HepG2 (cell line): ENCODE data around the gene RPTOR. TPM values are rescaled to one million over a fixed set of nuclear protein-coding genes. Genes with fewer than 3 reads are reported as not detected.

ENCODE experiments used
- ATAC-seq: fragments of 200-7000 bp; cut with Tn5 transposase; 3 replicates; pipeline ENCODE4 v1.9.1; 2020; ENCODE audit warnings: mild to moderate bottlenecking, moderate library complexity
- BruUV-seq: library from RNA; stranded (reverse); fragments of 400-500 nt; replicated peaks from 2 replicates; lab custom pipeline; 2021; lab: Mats Ljungman, UMichigan
- CTCF ChIA-PET: fragments of 300-600 bp; formaldehyde crosslinking; extraction: SDS; loops from one replicate; lab custom pipeline; 2021; ENCODE audit warnings: low total read pairs, inconsistent platforms, low intra/inter-chr PET ratio; lab: Yijun Ruan, JAX
- POLR2A ChIA-PET: fragments of 350-600 bp; sonication (Branson Sonifier 250); formaldehyde crosslinking; loops from one replicate; lab custom pipeline; 2020; ENCODE audit warnings: antibody characterized with exemption, inconsistent platforms; lab: Yijun Ruan, JAX
- DNase-seq: peaks from one replicate; pipeline ENCODE4 v3.0.0-alpha.2; 2015; ENCODE audit warnings: low spot score
- FAIRE-seq: peaks from 3 replicates; lab custom pipeline; 2011; peaks lifted over from hg19 to GRCh38; lab: Jason Lieb, UNC
- H2AFZ ChIP-seq: one replicate; pipeline ENCODE4 v1.6.1; 2011; ENCODE audit warnings: low read length, inconsistent platforms
- H3K27ac ChIP-seq: fragments of 300-600 bp; 3 replicates; pipeline ENCODE4 v1.8.0; 2011; ENCODE audit warnings: mixed run types, mild to moderate bottlenecking, mixed read lengths, low read length, inconsistent platforms; ENCODE audit not compliant: insufficient read depth; ENCODE audit errors: extremely low read length
- H3K27me3 ChIP-seq, 2 experiments: fragments of 200-600 bp in 1 of 2; 2 replicates in 1 of 2; 3 replicates in 1 of 2; pipeline versions ENCODE4 v1.6.0 to v1.8.0; 2011; ENCODE audit warnings: low read length in 2 of 2, mild to moderate bottlenecking in 2 of 2, moderate library complexity in 2 of 2, inconsistent platforms in 1 of 2; ENCODE audit not compliant: insufficient read depth in 2 of 2, control insufficient read depth in 1 of 2
- H3K36me3 ChIP-seq, 2 experiments: fragments of 200-600 bp in 1 of 2; replicated peaks in 1 of 2; 2 replicates in 1 of 2; 3 replicates in 1 of 2; pipeline versions ENCODE4 v1.5.1 to v1.8.0; 2011; ENCODE audit warnings: low read length in 2 of 2, inconsistent platforms in 1 of 2; ENCODE audit not compliant: insufficient read depth in 2 of 2, control insufficient read depth in 1 of 2
- H3K4me1 ChIP-seq: 2 replicates; pipeline ENCODE4 v1.5.1; 2012; ENCODE audit warnings: low read length, inconsistent platforms; ENCODE audit not compliant: insufficient read depth
- H3K4me2 ChIP-seq: 2 replicates; pipeline ENCODE4 v1.6.0; 2011; ENCODE audit warnings: low read depth, low read length, inconsistent platforms
- H3K4me3 ChIP-seq, 3 experiments: fragments of 200-600 bp in 1 of 3; sonication (generic), shearing (Covaris generic) in 1 of 3; replicated peaks in 1 of 3; 2 replicates each; pipeline ENCODE4 v1.5.1; 2011 to 2016; ENCODE audit warnings: low read length in 3 of 3, inconsistent platforms in 2 of 3, low read depth in 2 of 3, mild to moderate bottlenecking in 2 of 3, control low read depth in 1 of 3, mixed read lengths in 1 of 3; ENCODE audit not compliant: insufficient read depth in 1 of 3
- H3K79me2 ChIP-seq: one replicate; pipeline ENCODE4 v1.6.1; 2011; ENCODE audit warnings: low read length, inconsistent platforms; ENCODE audit not compliant: insufficient read depth
- H3K9ac ChIP-seq: 2 replicates; pipeline ENCODE4 v1.6.0; 2011; ENCODE audit warnings: mild to moderate bottlenecking, low read depth, low read length, inconsistent platforms; ENCODE audit not compliant: insufficient read depth
- H3K9me3 ChIP-seq: 2 replicates; pipeline ENCODE4 v1.5.1; 2012; ENCODE audit warnings: mild to moderate bottlenecking, low read length
- H4K20me1 ChIP-seq: 2 replicates; pipeline ENCODE4 v1.6.0; 2011; ENCODE audit warnings: inconsistent platforms, mild to moderate bottlenecking, low read length, moderate library complexity; ENCODE audit not compliant: insufficient read depth
- ARNTL ChIP-seq: sonication (generic); formaldehyde crosslinking; IDR thresholded peaks from 2 replicates; pipeline ENCODE4 v1.4.0; 2020; ENCODE audit warnings: mild to moderate bottlenecking, missing genetic modification reagents
- FOXA1 ChIP-seq, 2 experiments: fragments of 450-650 bp in 1 of 2; sonication (generic) in 1 of 2; formaldehyde crosslinking in 1 of 2; IDR thresholded peaks; 2 replicates each; pipeline versions ENCODE4 v1.4.0 to v1.6.1; 2016 to 2020; ENCODE audit warnings: missing genetic modification reagents in 1 of 2
- HNRNPL ChIP-seq: fragments of 200-400 bp; formaldehyde crosslinking; IDR thresholded peaks from 2 replicates; pipeline ENCODE4 v1.6.1; 2017; ENCODE audit warnings: mild to moderate bottlenecking, low read depth, low read length
- IKZF1 ChIP-seq: fragments of 450-650 bp; IDR thresholded peaks from 2 replicates; pipeline ENCODE4 v1.7.1; 2016
- JUNB ChIP-seq: sonication (generic); formaldehyde crosslinking; IDR thresholded peaks from 2 replicates; pipeline ENCODE4 v1.8.0; 2022; ENCODE audit warnings: missing genetic modification reagents, mild to moderate bottlenecking, borderline replicate concordance
- ONECUT2 ChIP-seq: sonication (generic); formaldehyde crosslinking; IDR thresholded peaks from 2 replicates; pipeline ENCODE4 v1.4.0; 2020; ENCODE audit warnings: missing genetic modification reagents
- POLR2AphosphoS2 ChIP-seq: IDR thresholded peaks from 2 replicates; pipeline ENCODE4 v1.6.1; 2011; ENCODE audit warnings: low read depth, low read length, improper control_type of control experiment
- RAD51 ChIP-seq: fragments of 450-650 bp; IDR thresholded peaks from 2 replicates; pipeline ENCODE4 v1.6.1; 2016; ENCODE audit warnings: borderline replicate concordance
- SMAD1 ChIP-seq: sonication (generic); formaldehyde crosslinking; IDR thresholded peaks from 2 replicates; pipeline ENCODE4 v1.4.0; 2020; ENCODE audit warnings: missing genetic modification reagents, low read depth, mild to moderate bottlenecking, borderline replicate concordance
- THYN1 ChIP-seq: sonication (generic); formaldehyde crosslinking; IDR thresholded peaks from 2 replicates; pipeline ENCODE4 v1.8.1; 2023; ENCODE audit warnings: low read depth, mild to moderate bottlenecking, moderate library complexity, missing genetic modification reagents, borderline replicate concordance
- ZNF17 ChIP-seq: sonication (generic); formaldehyde crosslinking; IDR thresholded peaks from 2 replicates; pipeline ENCODE4 v1.5.0; 2020; ENCODE audit warnings: mild to moderate bottlenecking, missing genetic modification reagents
- ZNF264 ChIP-seq: sonication (generic); formaldehyde crosslinking; IDR thresholded peaks from 2 replicates; pipeline ENCODE4 v1.4.0; 2020; ENCODE audit warnings: missing genetic modification reagents
- ZNF34 ChIP-seq: sonication (generic); formaldehyde crosslinking; IDR thresholded peaks from 2 replicates; pipeline ENCODE4 v1.4.0; 2020; ENCODE audit warnings: mild to moderate bottlenecking, missing genetic modification reagents, borderline replicate concordance
- ZNF441 ChIP-seq: sonication (generic); formaldehyde crosslinking; IDR thresholded peaks from 2 replicates; pipeline ENCODE4 v1.7.0; 2021; ENCODE audit warnings: missing genetic modification reagents, borderline replicate concordance
- ZNF644 ChIP-seq: IDR thresholded peaks from 2 replicates; pipeline ENCODE4 v1.6.1; 2016; ENCODE audit warnings: low read depth
- ZNF724P ChIP-seq: sonication (generic); formaldehyde crosslinking; IDR thresholded peaks from 2 replicates; pipeline ENCODE4 v1.8.0; 2022; ENCODE audit warnings: missing genetic modification reagents, borderline replicate concordance
- ZNF773 ChIP-seq: sonication (generic); formaldehyde crosslinking; IDR thresholded peaks from 2 replicates; pipeline ENCODE4 v1.4.0; 2020; ENCODE audit warnings: missing genetic modification reagents, borderline replicate concordance
- WGBS: methylation state at CpG from one replicate; pipeline ENCODE4 v1.1.6; 2017; ENCODE audit warnings: low lambda C conversion rate; 5-methylcytosine and 5-hydroxymethylcytosine counted together
- in situ Hi-C: cut with HindIII; loops from 2 replicates; pipeline ENCODE4 v1.10.0; 2017; ENCODE audit warnings: low pct_unique_long_range_greater_than_20kb; ENCODE audit not compliant: extremely low pct_ligation_motif_present
- intact Hi-C: fragments of 100-400 bp; cut with micrococcal nuclease; formaldehyde crosslinking; loops from one replicate; pipeline ENCODE4 v1.10.0; 2022; ENCODE audit not compliant: unreplicated experiment
- polyA plus RNA-seq, 8 experiments: library from polyadenylated mRNA; depleted of rRNA in 3 of 8; stranded (reverse) in 7 of 8; unstranded in 1 of 8; fragments of >200 nt; fragmentation: Illumina TruSeq in 4 of 8; extraction: Trizol in 4 of 8; gene quantifications; 2 replicates each; pipeline versions ENCODE4 v1.2.1 to v1.2.3, GENCODE V29; 2011 to 2016; ENCODE audit warnings: low read depth in 4 of 8, missing spikeins in 1 of 8, mixed read lengths in 1 of 8; ENCODE audit not compliant: insufficient read depth in 1 of 8
- total RNA-seq, 5 experiments: library from RNA; depleted of rRNA; stranded (reverse); fragments of >200 nt; fragmentation: Illumina TruSeq; extraction: Trizol; gene quantifications; 2 replicates each; pipeline ENCODE4 v1.2.3, GENCODE V29; 2016; ENCODE audit warnings: low read depth in 1 of 5
- TF ChIP-seq, protein P1 (sequence below): sonication (generic); formaldehyde crosslinking; IDR thresholded peaks from 2 replicates; pipeline ENCODE4 v1.5.0; 2020; ENCODE audit warnings: missing genetic modification reagents
- TF ChIP-seq, protein P2 (sequence below): sonication (generic); formaldehyde crosslinking; IDR thresholded peaks from 2 replicates; pipeline ENCODE4 v1.4.0; 2020; ENCODE audit warnings: missing genetic modification reagents
- TF ChIP-seq, protein P3 (sequence below): sonication (generic); formaldehyde crosslinking; IDR thresholded peaks from 2 replicates; pipeline ENCODE4 v1.5.0; 2020; ENCODE audit warnings: mild to moderate bottlenecking, missing genetic modification reagents

Gene RPTOR
- total and polyA plus RNA-seq, 2 of the 13 experiments (the other 11 are each of a cell fraction or from before 2014, with no cell fraction given) = 6.6 to 25.3 TPM

DNA sequence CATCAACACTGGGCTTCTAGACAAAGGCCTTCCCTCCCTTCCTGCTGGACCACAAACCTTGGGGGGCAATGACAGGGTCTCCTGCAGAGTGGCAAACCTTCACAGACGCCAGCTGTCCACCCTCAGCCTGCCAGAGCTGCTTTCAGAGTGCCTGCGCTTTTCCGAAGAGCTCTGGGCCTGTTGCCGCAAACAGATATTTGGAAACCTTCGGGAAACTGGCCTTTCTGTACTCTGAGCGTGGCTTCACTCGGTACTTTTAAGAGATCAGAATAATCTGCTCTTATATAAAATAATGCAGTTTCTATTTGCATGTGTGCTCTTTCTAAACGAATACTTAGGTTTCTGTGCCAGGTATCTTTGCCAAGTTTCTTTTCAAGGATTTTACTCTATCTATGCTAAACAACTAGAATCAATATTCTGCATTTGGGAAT is 294.9 kb downstream of the RPTOR start:
- no peak for ATAC-seq
- FAIRE-seq = no peak
- Histone ChIP-seq H3K27me3 (no peaks in the 10 kb centered on the region), H3K27ac (no peak overlapping the region), H4K20me1 (peaks cover 4% of the 10 kb centered on the region; the same call in 1 of the 2 replicates), H3K4me2 (no peak overlapping the region), H3K4me1 (peaks cover 12% of the 10 kb centered on the region), H3K9me3 (no peaks in the 10 kb centered on the region), H3K4me3 (no peak overlapping the region), H3K9ac (no peak overlapping the region), H3K36me3 (peaks cover 7 to 22% of the 10 kb centered on the region in 2 experiments; a peak in 4 of 5 replicates), H3K79me2 (no peaks in the 10 kb centered on the region), H2AFZ (no peak overlapping the region)
- ChIA-PET POLR2A (no interaction called here), CTCF (no interaction called here)
- intact Hi-C loops = no loop called here
- TF ChIP-seq FOXA1 (IDR thresholded peaks at IDR 0.05) = no peak
- no peak for TF ChIP-seq FOXA1 (CRISPR knock-in tag; IDR thresholded peaks at IDR 0.05)
- TF ChIP-seq RAD51 = no peak
- TF ChIP-seq SMAD1 = no peak
- TF ChIP-seq ONECUT2 (CRISPR knock-in tag) = no peak
- no peak for TF ChIP-seq ZNF264
- no peak for TF ChIP-seq ZNF441 (CRISPR knock-in tag)
- TF ChIP-seq ARNTL = no peak
- TF ChIP-seq, protein P1, sequence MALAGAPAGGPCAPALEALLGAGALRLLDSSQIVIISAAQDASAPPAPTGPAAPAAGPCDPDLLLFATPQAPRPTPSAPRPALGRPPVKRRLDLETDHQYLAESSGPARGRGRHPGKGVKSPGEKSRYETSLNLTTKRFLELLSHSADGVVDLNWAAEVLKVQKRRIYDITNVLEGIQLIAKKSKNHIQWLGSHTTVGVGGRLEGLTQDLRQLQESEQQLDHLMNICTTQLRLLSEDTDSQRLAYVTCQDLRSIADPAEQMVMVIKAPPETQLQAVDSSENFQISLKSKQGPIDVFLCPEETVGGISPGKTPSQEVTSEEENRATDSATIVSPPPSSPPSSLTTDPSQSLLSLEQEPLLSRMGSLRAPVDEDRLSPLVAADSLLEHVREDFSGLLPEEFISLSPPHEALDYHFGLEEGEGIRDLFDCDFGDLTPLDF (CRISPR knock-in tag) = no peak
- no peak for TF ChIP-seq ZNF34 (CRISPR knock-in tag)
- TF ChIP-seq HNRNPL = no peak
- no peak for TF ChIP-seq ZNF724P (CRISPR knock-in tag)
- TF ChIP-seq POLR2AphosphoS2 = no peak
- TF ChIP-seq ZNF644 (CRISPR knock-in tag) = no peak
- no peak for TF ChIP-seq IKZF1
- TF ChIP-seq ZNF773 = no peak
- TF ChIP-seq, protein P2, sequence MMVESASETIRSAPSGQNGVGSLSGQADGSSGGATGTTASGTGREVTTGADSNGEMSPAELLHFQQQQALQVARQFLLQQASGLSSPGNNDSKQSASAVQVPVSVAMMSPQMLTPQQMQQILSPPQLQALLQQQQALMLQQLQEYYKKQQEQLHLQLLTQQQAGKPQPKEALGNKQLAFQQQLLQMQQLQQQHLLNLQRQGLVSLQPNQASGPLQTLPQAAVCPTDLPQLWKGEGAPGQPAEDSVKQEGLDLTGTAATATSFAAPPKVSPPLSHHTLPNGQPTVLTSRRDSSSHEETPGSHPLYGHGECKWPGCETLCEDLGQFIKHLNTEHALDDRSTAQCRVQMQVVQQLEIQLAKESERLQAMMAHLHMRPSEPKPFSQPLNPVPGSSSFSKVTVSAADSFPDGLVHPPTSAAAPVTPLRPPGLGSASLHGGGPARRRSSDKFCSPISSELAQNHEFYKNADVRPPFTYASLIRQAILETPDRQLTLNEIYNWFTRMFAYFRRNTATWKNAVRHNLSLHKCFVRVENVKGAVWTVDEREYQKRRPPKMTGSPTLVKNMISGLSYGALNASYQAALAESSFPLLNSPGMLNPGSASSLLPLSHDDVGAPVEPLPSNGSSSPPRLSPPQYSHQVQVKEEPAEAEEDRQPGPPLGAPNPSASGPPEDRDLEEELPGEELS (CRISPR knock-in tag) = no peak
- TF ChIP-seq JUNB (CRISPR knock-in tag) = no peak
- TF ChIP-seq THYN1 (CRISPR knock-in tag) = no peak
- TF ChIP-seq, protein P3, sequence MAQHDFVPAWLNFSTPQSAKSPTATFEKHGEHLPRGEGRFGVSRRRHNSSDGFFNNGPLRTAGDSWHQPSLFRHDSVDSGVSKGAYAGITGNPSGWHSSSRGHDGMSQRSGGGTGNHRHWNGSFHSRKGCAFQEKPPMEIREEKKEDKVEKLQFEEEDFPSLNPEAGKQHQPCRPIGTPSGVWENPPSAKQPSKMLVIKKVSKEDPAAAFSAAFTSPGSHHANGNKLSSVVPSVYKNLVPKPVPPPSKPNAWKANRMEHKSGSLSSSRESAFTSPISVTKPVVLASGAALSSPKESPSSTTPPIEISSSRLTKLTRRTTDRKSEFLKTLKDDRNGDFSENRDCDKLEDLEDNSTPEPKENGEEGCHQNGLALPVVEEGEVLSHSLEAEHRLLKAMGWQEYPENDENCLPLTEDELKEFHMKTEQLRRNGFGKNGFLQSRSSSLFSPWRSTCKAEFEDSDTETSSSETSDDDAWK = no peak
- no peak for TF ChIP-seq ZNF17 (CRISPR knock-in tag)
- in situ Hi-C loops = no loop called here
- WGBS = 94% methylated on average over 8 of the region's 8 CpGs
- BruUV-seq = no TSS peak
- no peak for DNase-seq
